NCI-H2107 treated with DMSO at 0.1 percent for 48 hours (cell line): ENCODE data around the gene HMGCL.

Experiments used
- DNase-seq: peaks from one replicate; lab custom pipeline; 2025; ENCODE audit not compliant: unreplicated experiment; lab: John Stamatoyannopoulos, UW

HMGCL gene

GRCh38 chr1:23779826-23780371 lies 45.3 kb downstream of the HMGCL start:
- DNase-seq, result no peak

- DNase-seq, result peak; percentile 92
These were observed 47.0 kb downstream of the HMGCL start, which contains the start of gene PITHD1 for GRCh38 chr1:23777979-23778814. PITHD1 (plus strand) TSS chr1:23778418; CDS start chr1:23778516, 98 bp downstream.

- DNase-seq, result no peak
These were observed 49.0 kb downstream of the HMGCL start for GRCh38 chr1:23776217-23776616.

GRCh38 chr1:23774174-23774880 lies 50.9 kb downstream of the HMGCL start:
- no peak for DNase-seq

- DNase-seq, result no peak
These were observed 52.4 kb downstream of the HMGCL start for GRCh38 chr1:23772854-23773242.

- peak; percentile 78 for DNase-seq
These were observed 53.0 kb downstream of the HMGCL start for GRCh38 chr1:23772049-23772853.

GRCh38 chr1:23768733-23769132 lies 56.5 kb downstream of the HMGCL start:
- no peak for DNase-seq

- no peak for DNase-seq
These were observed 62.1 kb downstream of the HMGCL start for GRCh38 chr1:23763041-23763577.

- no peak for DNase-seq
These were observed 66.0 kb downstream of the HMGCL start for GRCh38 chr1:23759277-23759676.

GRCh38 chr1:23757812-23758211 lies 67.4 kb downstream of the HMGCL start:
- no peak for DNase-seq

GRCh38 chr1:23756676-23757075 lies 68.6 kb downstream of the HMGCL start:
- DNase-seq, result no peak

- no peak for DNase-seq
These were observed 72.3 kb downstream of the HMGCL start for GRCh38 chr1:23752909-23753308.
